NB4 (cell line): ENCODE results near the gene USP33.

Source experiments
- CTCF ChIP-seq: IDR thresholded peaks from one replicate; pipeline ENCODE4 v1.5.1; 2012; ENCODE audit warnings: low read depth, low read length
- MAX ChIP-seq: IDR thresholded peaks from 2 replicates; pipeline ENCODE4 v1.6.1; 2011; ENCODE audit warnings: low read depth, low read length
- POLR2A ChIP-seq: IDR thresholded peaks from 2 replicates; pipeline ENCODE4 v1.6.1; 2011; ENCODE audit warnings: mild to moderate bottlenecking; ENCODE audit not compliant: insufficient read length; ENCODE audit errors: extremely low read depth

GRCh38 chr1:77796695-77797405 lies 37.2 kb upstream of the USP33 start:
- TF ChIP-seq MAX (no peak), CTCF (no peak), POLR2A (no peak)
